A549 (cell line): ENCODE measurements around the gene OR4A16. TPM values are rescaled to one million over a fixed set of nuclear protein-coding genes. Genes with fewer than 3 reads are reported as not detected.

Experiments used
- ATAC-seq, 2 experiments: fragments of 200-7000 bp in 1 of 2; fragments of >200 bp in 1 of 2; cut with Nextera tagmentation in 1 of 2; cut with Tn5 transposase in 1 of 2; 3 replicates each; pipeline versions ENCODE4 v1.8.0 to v1.9.1; 2018 to 2020; ENCODE audit warnings: mild to moderate bottlenecking in 1 of 2, moderate library complexity in 1 of 2
- CTCF ChIA-PET: fragments of 300-600 bp; sonication (Branson Sonifier 250); formaldehyde crosslinking; extraction: SDS; loops from one replicate; lab custom pipeline; 2021; ENCODE audit warnings: antibody characterized with exemption, inconsistent platforms; lab: Yijun Ruan, JAX
- POLR2A ChIA-PET: fragments of 350-600 bp; formaldehyde crosslinking; extraction: SDS; loops from one replicate; lab custom pipeline; 2021; ENCODE audit warnings: antibody characterized with exemption, inconsistent platforms; lab: Yijun Ruan, JAX
- DNase-seq, 2 experiments: peaks; one replicate each; pipeline versions ENCODE4 v3.0.0 to v3.0.0-alpha.2; 2011 to 2016; ENCODE audit warnings: low read depth in 1 of 2, low spot score in 1 of 2
- FAIRE-seq: peaks from 2 replicates; lab custom pipeline; 2011; peaks lifted over from hg19 to GRCh38; lab: Jason Lieb, UNC
- H3K27ac ChIP-seq, 2 experiments: fragments of >200 bp; sonication (Bioruptor Twin); formaldehyde crosslinking; 3 replicates each; pipeline ENCODE4 v1.5.1; 2016 to 2017
- H3K4me1 ChIP-seq: fragments of >200 bp; sonication (Bioruptor Twin); formaldehyde crosslinking; 3 replicates; pipeline ENCODE4 v1.6.1; 2016
- H3K4me2 ChIP-seq: fragments of >200 bp; sonication (Bioruptor Twin); formaldehyde crosslinking; 3 replicates; pipeline ENCODE4 v1.6.1; 2016
- H3K4me3 ChIP-seq: fragments of >200 bp; sonication (Bioruptor Twin); formaldehyde crosslinking; 3 replicates; pipeline ENCODE4 v1.5.1; 2016
- H3K9me3 ChIP-seq: fragments of >200 bp; sonication (Bioruptor Twin); formaldehyde crosslinking; 3 replicates; pipeline ENCODE4 v1.6.1; 2016
- BHLHE40 ChIP-seq: IDR thresholded peaks from 2 replicates; pipeline ENCODE4 v1.6.1; 2012; ENCODE audit warnings: low read depth, low read length, inconsistent platforms
- CBX2 ChIP-seq: fragments of 200-600 bp; sonication (generic); IDR thresholded peaks from 2 replicates; pipeline ENCODE4 v1.6.1; 2016; ENCODE audit warnings: low read depth, mild to moderate bottlenecking, borderline replicate concordance
- CEBPB ChIP-seq, 2 experiments: fragments of >200 bp in 1 of 2; sonication (Bioruptor Twin) in 1 of 2; formaldehyde crosslinking in 1 of 2; IDR thresholded peaks; 2 replicates each; pipeline ENCODE4 v1.6.1; 2012 to 2016
- CHD4 ChIP-seq: fragments of 200-600 bp; sonication (generic); IDR thresholded peaks from 2 replicates; pipeline ENCODE4 v1.6.1; 2016; ENCODE audit warnings: antibody characterized with exemption, mild to moderate bottlenecking, borderline replicate concordance
- EHMT2 ChIP-seq: fragments of 200-600 bp; sonication (generic); IDR thresholded peaks from 2 replicates; pipeline ENCODE4 v1.6.1; 2016; ENCODE audit warnings: antibody characterized with exemption, low read depth, mild to moderate bottlenecking, moderate library complexity
- FOSB ChIP-seq: fragments of 250-450 bp; sonication (Bioruptor Pico); IDR thresholded peaks from 2 replicates; pipeline ENCODE4 v1.5.0; 2020; ENCODE audit warnings: mild to moderate bottlenecking, moderate library complexity
- FOSL2 ChIP-seq, 2 experiments: fragments of 450-650 bp in 1 of 2; fragments of >200 bp in 1 of 2; sonication (Bioruptor Twin) in 1 of 2; formaldehyde crosslinking; IDR thresholded peaks; 2 replicates each; pipeline versions ENCODE4 v1.5.0 to v1.6.1; 2016 to 2020; ENCODE audit warnings: mild to moderate bottlenecking in 1 of 2, moderate library complexity in 1 of 2
- FOXS1 ChIP-seq: fragments of 250-450 bp; sonication (Bioruptor Pico); IDR thresholded peaks from 2 replicates; pipeline ENCODE4 v1.5.0; 2020; ENCODE audit warnings: mild to moderate bottlenecking, moderate library complexity
- HOXB5 ChIP-seq: fragments of 250-450 bp; sonication (Bioruptor Pico); IDR thresholded peaks from 2 replicates; pipeline ENCODE4 v1.5.0; 2020; ENCODE audit warnings: mild to moderate bottlenecking, moderate library complexity
- JUNB ChIP-seq: fragments of >200 bp; sonication (Bioruptor Twin); formaldehyde crosslinking; IDR thresholded peaks from 2 replicates; pipeline ENCODE4 v1.6.1; 2016
- KDM1A ChIP-seq: fragments of 200-600 bp; sonication (generic); IDR thresholded peaks from 2 replicates; pipeline ENCODE4 v1.6.1; 2016; ENCODE audit warnings: low read depth, mild to moderate bottlenecking
- KDM5A ChIP-seq: fragments of 200-600 bp; sonication (generic); IDR thresholded peaks from 2 replicates; pipeline ENCODE4 v1.6.1; 2016; ENCODE audit warnings: antibody characterized with exemption, mild to moderate bottlenecking
- MAFK ChIP-seq: fragments of 450-650 bp; IDR thresholded peaks from 2 replicates; pipeline ENCODE4 v1.6.1; 2014; ENCODE audit not compliant: partially characterized antibody
- NR3C1 ChIP-seq: fragments of >200 bp; sonication (Bioruptor Twin); formaldehyde crosslinking; IDR thresholded peaks from 3 replicates; pipeline ENCODE4 v1.6.1; 2017
- POLR2AphosphoS2 ChIP-seq: conservative IDR thresholded peaks from 2 replicates; pipeline ENCODE4 v1.6.1; 2012; ENCODE audit warnings: low read length, improper control_type of control experiment, inconsistent platforms
- RARB ChIP-seq: fragments of 250-450 bp; sonication (Bioruptor Pico); IDR thresholded peaks from 2 replicates; pipeline ENCODE4 v1.8.0; 2021; ENCODE audit warnings: mild to moderate bottlenecking, moderate library complexity
- RFX5 ChIP-seq: fragments of 450-650 bp; IDR thresholded peaks from 2 replicates; pipeline ENCODE4 v1.7.1; 2014; ENCODE audit warnings: antibody characterized with exemption, mild to moderate bottlenecking, moderate library complexity
- TP53 ChIP-seq: fragments of 250-450 bp; sonication (Bioruptor Pico); IDR thresholded peaks from 2 replicates; pipeline ENCODE4 v1.5.0; 2021; ENCODE audit warnings: mild to moderate bottlenecking, moderate library complexity
- ZC3H11A ChIP-seq: fragments of 450-650 bp; IDR thresholded peaks from 2 replicates; pipeline ENCODE4 v1.6.1; 2014; ENCODE audit warnings: antibody characterized with exemption, mild to moderate bottlenecking
- WGBS: methylation state at CpG from one replicate; pipeline ENCODE4 v1.1.6; 2017; ENCODE audit errors: missing lambda C conversion rate; 5-methylcytosine and 5-hydroxymethylcytosine counted together
- polyA minus RNA-seq: library from RNA; depleted of rRNA, polyadenylated mRNA; stranded (reverse); fragments of >200 nt; gene quantifications from 2 replicates; pipeline ENCODE4 v1.2.3, GENCODE V29; 2011; rRNA and poly(A)+ RNA removed
- polyA plus RNA-seq, 4 experiments: library from polyadenylated mRNA; depleted of rRNA in 3 of 4; stranded (reverse); fragments of >200 nt; fragmentation: RNase III in 1 of 4; extraction: RNeasy Plus Mini Kit Qiagen cat#74134 plus additional on column Dnase treatment in 1 of 4; gene quantifications; 2 replicates in 3 of 4; 3 replicates in 1 of 4; pipeline ENCODE4 v1.2.3, GENCODE V29; 2011 to 2017
- TF ChIP-seq, protein P1 (sequence below): fragments of >200 bp; sonication (Bioruptor Twin); formaldehyde crosslinking; IDR thresholded peaks from 3 replicates; pipeline ENCODE4 v1.6.1; 2016

Gene OR4A16, protein sequence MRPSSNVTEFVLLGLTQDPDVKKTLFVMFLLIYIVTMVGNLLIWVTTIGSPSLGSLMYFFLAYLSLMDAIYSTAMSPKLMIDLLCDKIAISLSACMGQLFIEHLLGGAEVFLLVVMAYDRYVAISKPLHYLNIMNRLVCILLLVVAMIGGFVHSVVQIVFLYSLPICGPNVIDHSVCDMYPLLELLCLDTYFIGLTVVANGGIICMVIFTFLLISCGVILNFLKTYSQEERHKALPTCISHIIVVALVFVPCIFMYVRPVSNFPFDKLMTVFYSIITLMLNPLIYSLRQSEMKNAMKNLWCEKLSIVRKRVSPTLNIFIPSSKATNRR
- not detected in 2 replicates for polyA plus RNA-seq (2011; rRNA removed)
- polyA plus RNA-seq (2012; cell fraction: cytosol; rRNA removed): not detected in 2 replicates
- not detected in 2 replicates for polyA plus RNA-seq (2012; cell fraction: nucleus; rRNA removed)
- not detected in 3 replicates for polyA plus RNA-seq (2017; fragmentation: RNase III; extraction: RNeasy Plus Mini Kit Qiagen cat#74134 plus additional on column Dnase treatment)
- not detected in 2 replicates for polyA minus RNA-seq

DNA sequence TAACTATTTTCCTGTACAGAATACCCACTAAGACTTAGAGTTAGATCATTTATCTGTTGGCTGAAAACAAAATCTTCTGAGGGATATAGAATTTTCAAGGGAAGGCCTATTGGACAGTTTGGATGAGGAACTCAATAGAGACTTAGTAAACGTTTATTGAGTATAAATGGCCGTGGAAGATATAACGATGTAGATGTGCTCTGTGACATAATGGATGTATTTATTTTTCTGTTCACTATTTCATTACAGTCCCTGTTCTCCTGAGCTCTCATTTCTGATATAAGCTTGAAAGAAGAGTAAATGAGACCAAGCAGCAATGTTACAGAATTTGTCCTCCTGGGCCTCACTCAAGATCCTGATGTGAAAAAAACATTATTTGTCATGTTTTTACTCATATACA, at the start of gene OR4A16:
Gene OR4A16, plus strand, starts transcription at position 301 of the 400 bp plus-strand sequence. Its CDS starts 0 bp downstream, at position 301.
- ChIA-PET POLR2A (no interaction called here), CTCF (interaction anchor here (1.1 kb wide), 1 partner anchor 18 kb away, joined by 3 read pairs; no protein-coding TSS in a partner anchor)
- TF ChIP-seq FOXS1 (CRISPR knock-in tag) (no peak), POLR2AphosphoS2 (no peak), EHMT2 (no peak), BHLHE40 (no peak), CEBPB (IDR thresholded peaks at IDR 0.05) (no peak), ZC3H11A (no peak), RARB (no peak), CHD4 (no peak), MAFK (no peak), CBX2 (no peak), NR3C1 (no peak), FOSB (CRISPR knock-in tag) (no peak), JUNB (no peak), KDM5A (no peak)
- H3K4me2 ChIP-seq: no peak within 1 kb of the TSS
- H3K4me1 ChIP-seq: no peaks in the 10 kb centered on the region
- no peak for FAIRE-seq
- no peak for ATAC-seq
- no peak within 1 kb of the TSS for H3K4me3 ChIP-seq
- DNase-seq: no peak
- under 1% methylated on average over 3 of the region's 3 CpGs for WGBS
- H3K27ac ChIP-seq: no peak within 1 kb of the TSS
- 0 out of 3 replicates have a peak, but pooled peaks cover 4% of the 10 kb centered on the region for H3K9me3 ChIP-seq

DNA sequence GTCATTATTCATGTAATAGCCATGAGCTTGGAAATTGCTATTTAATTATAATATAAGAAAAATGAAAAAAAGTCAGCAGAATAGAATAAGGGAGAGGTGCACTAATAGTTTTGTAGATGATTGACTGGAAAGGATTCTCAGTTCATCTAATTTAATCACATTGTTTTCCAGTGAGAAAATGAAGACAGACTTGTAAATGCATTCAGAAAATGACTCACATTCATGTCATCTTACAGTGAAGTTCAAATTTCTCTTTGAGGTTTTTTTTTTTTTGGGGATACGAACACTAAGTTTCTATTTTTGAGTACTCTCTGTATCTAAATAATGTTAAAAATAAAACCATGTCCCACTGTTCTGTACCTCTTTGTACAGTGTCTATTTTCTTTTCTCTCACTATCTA, 18.5 kb upstream of the OR4A16 start:
- H3K9me3 ChIP-seq: no peaks in the 10 kb centered on the region
- POLR2A ChIA-PET: no interaction called here
- H3K4me1 ChIP-seq: no peaks in the 10 kb centered on the region
- ATAC-seq (no peak), DNase-seq (no peak), FAIRE-seq (no peak)
- CTCF ChIA-PET: interaction anchor here (1.3 kb wide), 1 partner anchor 19 kb away, joined by 3 read pairs; the partner anchor contains the start of gene OR4A16
- no peak overlapping the region for H3K27ac ChIP-seq
- H3K4me3 ChIP-seq: no peak overlapping the region
- WGBS: 0% methylated on average over 1 of the region's 1 CpG
- TF ChIP-seq RFX5 (no peak), FOSL2 (IDR thresholded peaks at IDR 0.05) (no peak), FOSL2 (CRISPR knock-in tag; IDR thresholded peaks at IDR 0.05) (no peak), HOXB5 (CRISPR knock-in tag) (no peak), KDM1A (no peak)
- no peak overlapping the region for H3K4me2 ChIP-seq

DNA sequence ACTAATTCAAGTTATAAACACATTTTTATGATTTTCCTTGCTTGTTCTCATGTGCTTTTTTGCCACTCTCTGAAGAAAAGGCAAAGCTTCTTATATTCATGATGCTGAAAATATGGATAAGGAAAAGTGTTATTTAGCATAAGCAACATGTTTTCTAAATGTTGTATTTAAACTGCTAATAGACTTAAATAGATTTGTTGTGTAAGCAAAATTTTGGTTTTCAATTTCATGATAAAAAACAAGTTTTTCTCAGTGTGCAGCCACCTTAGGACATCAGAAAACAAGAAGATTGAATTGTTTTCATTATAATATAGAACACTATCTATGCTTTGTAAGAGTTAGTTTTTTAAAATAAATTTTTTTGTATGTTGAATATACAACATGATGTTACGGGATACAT, 2.3 kb downstream of the OR4A16 start:
- Histone ChIP-seq H3K4me1 (no peaks in the 10 kb centered on the region), H3K9me3 (peaks cover 4% of the 10 kb centered on the region; the same call in 2 of the 3 replicates), H3K27ac (no peak overlapping the region), H3K4me2 (no peak overlapping the region), H3K4me3 (no peak overlapping the region)
- POLR2A ChIA-PET: no interaction called here
- ATAC-seq (no peak), FAIRE-seq (no peak), DNase-seq (no peak)
- WGBS: 45% methylated on average over 1 of the region's 1 CpG
- TF ChIP-seq, protein P1, sequence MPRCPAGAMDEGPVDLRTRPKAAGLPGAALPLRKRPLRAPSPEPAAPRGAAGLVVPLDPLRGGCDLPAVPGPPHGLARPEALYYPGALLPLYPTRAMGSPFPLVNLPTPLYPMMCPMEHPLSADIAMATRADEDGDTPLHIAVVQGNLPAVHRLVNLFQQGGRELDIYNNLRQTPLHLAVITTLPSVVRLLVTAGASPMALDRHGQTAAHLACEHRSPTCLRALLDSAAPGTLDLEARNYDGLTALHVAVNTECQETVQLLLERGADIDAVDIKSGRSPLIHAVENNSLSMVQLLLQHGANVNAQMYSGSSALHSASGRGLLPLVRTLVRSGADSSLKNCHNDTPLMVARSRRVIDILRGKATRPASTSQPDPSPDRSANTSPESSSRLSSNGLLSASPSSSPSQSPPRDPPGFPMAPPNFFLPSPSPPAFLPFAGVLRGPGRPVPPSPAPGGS: no peak
- TF ChIP-seq HOXB5 (CRISPR knock-in tag) (no peak), TP53 (CRISPR knock-in tag) (no peak), MAFK (peak; percentile 56)
- CTCF ChIA-PET: no interaction called here
